NCI-H748 (cell line): ENCODE results near the gene SLIT3.

ENCODE experiments used
- DNase-seq: peaks from one replicate; lab custom pipeline; 2025; ENCODE audit not compliant: unreplicated experiment; lab: John Stamatoyannopoulos, UW

Gene SLIT3

GRCh38 chr5:168943091-168943884 lies 357.7 kb downstream of the SLIT3 start:
- DNase-seq: no peak

- no peak for DNase-seq
These were observed 359.0 kb downstream of the SLIT3 start for GRCh38 chr5:168941901-168942300.

GRCh38 chr5:168940712-168941111 lies 360.2 kb downstream of the SLIT3 start:
- DNase-seq: no peak

- DNase-seq: peak; percentile 46
These were observed 360.9 kb downstream of the SLIT3 start for GRCh38 chr5:168939887-168940544.

- no peak for DNase-seq
These were observed 361.7 kb downstream of the SLIT3 start for GRCh38 chr5:168939156-168939800.

GRCh38 chr5:168936511-168936910 lies 364.4 kb downstream of the SLIT3 start:
- DNase-seq: no peak

GRCh38 chr5:168935183-168935582 lies 365.8 kb downstream of the SLIT3 start:
- no peak for DNase-seq

- no peak for DNase-seq
These were observed 366.8 kb downstream of the SLIT3 start for GRCh38 chr5:168934169-168934568.

- no peak for DNase-seq
These were observed 368.3 kb downstream of the SLIT3 start for GRCh38 chr5:168932400-168933189.

GRCh38 chr5:168931638-168932345 lies 369.1 kb downstream of the SLIT3 start:
- no peak for DNase-seq

GRCh38 chr5:168929656-168930055 lies 371.3 kb downstream of the SLIT3 start:
- no peak for DNase-seq

GRCh38 chr5:168925160-168925559 lies 375.8 kb downstream of the SLIT3 start:
- no peak for DNase-seq

GRCh38 chr5:168921147-168921866 lies 379.6 kb downstream of the SLIT3 start:
- DNase-seq: no peak

- DNase-seq: no peak
These were observed 380.7 kb downstream of the SLIT3 start for GRCh38 chr5:168920019-168920810.

- DNase-seq: no peak
These were observed 382.9 kb downstream of the SLIT3 start for GRCh38 chr5:168917947-168918600.

- DNase-seq: no peak
These were observed 384.1 kb downstream of the SLIT3 start for GRCh38 chr5:168916852-168917251.

- no peak for DNase-seq
These were observed 384.7 kb downstream of the SLIT3 start for GRCh38 chr5:168916266-168916665.

- no peak for DNase-seq
These were observed 386.4 kb downstream of the SLIT3 start for GRCh38 chr5:168914491-168914890.

- DNase-seq: no peak
These were observed 390.1 kb downstream of the SLIT3 start for GRCh38 chr5:168910874-168911273.
